GM21390 (cell line): ENCODE measurements around the gene GPR89B.
"Not testable (repeated sequence)": the region's sequence is repeated elsewhere in the genome, so short reads cannot be mapped to it uniquely, and the experiment has no call there.

ENCODE experiments used
- ATAC-seq: cut with Tn5 transposase; IDR thresholded peaks from one replicate; pipeline ENCODE4 v1.9.1; 2021; ENCODE audit not compliant: unreplicated experiment

GPR89B gene

GRCh38 chr1:147935296-147935695, 7.1 kb downstream of the GPR89B start:
- ATAC-seq, result not testable (repeated sequence)

- ATAC-seq, result not testable (repeated sequence)
Measured at GRCh38 chr1:147940456-147940855, 12.2 kb downstream of the GPR89B start.

- ATAC-seq, result not testable (repeated sequence)
Measured at GRCh38 chr1:147942563-147942962, 14.3 kb downstream of the GPR89B start.

DNA sequence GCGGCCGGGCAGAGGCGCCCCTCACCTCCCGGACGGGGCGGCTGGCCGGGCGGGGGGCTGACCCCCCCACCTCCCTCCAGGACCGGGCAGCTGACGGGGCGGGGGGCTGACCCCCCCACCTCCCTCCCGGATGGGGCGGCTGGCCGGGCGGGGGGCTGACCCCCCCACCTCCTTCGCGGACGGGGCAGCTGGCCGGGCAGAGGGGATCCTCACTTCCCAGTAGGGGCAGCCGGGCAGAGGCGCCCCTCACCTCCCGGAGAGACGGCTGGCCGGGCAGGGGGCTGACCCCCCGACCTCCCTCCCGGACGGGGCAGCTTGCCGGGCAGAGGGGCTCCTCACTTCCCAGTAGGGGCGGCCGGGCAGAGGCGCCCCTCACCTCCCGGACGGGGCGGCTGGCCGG, 21.3 kb downstream of the GPR89B start:
- ATAC-seq, result not testable (repeated sequence)

GRCh38 chr1:147958906-147959305, 30.7 kb downstream of the GPR89B start:
- ATAC-seq, result not testable (repeated sequence)

DNA sequence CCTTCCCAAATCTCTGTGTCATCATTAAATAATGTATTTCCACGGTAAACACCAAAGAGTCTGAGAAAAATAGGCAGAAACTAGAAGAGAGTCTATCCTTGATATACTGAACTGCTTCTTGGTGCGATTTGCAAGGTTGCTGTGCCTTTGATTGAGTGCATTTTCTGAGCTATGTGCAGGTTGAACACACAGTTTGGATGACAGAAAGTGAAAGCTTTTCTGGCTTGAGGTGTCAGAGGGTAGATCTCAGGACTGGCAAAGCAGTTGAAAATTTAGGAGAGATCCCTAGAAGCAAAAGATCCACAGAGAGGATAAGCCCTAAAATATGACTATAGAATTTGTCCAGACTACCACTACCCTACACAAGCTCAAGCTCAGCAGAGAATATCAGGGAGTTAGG, 31.5 kb downstream of the GPR89B start:
- ATAC-seq, result not testable (repeated sequence)

DNA sequence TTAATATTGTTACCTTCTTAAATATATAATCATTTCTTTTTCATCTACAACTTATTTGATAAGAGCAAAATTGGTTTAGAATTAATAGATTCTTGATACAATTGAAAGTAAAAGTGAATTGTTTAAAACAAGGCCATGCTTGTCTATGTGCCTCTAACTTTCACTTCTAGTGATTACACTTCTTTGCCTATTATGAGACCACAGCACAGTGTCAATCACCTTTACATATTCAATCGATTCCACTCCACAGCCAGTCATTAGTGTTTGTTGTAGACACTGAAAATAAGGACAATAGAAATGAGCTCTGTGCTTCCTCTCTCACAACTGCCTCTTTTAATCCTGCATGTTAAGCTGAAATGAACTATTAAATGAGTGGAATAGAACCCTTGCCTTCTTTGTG, 36.4 kb downstream of the GPR89B start:
- ATAC-seq, result not testable (repeated sequence)

GRCh38 chr1:147966657-147967056, 38.4 kb downstream of the GPR89B start:
- ATAC-seq, result not testable (repeated sequence)

- ATAC-seq, result not testable (repeated sequence)
Measured at GRCh38 chr1:147978896-147979651, 50.9 kb downstream of the GPR89B start.

DNA sequence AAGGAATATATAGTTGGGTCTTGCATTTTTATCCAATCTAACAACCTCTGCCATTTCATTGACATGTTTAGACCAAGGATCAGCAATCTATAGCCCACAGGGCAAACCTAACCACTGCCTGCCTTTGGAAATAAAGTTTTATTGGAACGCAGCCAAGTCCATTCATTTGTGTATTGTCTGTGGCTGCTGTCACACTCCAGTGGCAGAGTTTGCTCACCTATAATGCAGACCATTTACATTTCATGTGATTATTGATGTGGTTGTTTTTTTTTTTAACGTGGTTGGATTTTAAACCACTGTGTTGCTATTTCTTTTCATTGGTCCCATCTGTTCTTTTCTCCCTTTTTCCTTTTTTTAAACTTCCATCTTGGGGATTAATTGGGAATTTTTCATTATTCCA, 57.2 kb downstream of the GPR89B start:
- ATAC-seq, result not testable (repeated sequence)

- not testable (repeated sequence) for ATAC-seq
Measured at GRCh38 chr1:147987893-147988292, 59.7 kb downstream of the GPR89B start.

DNA sequence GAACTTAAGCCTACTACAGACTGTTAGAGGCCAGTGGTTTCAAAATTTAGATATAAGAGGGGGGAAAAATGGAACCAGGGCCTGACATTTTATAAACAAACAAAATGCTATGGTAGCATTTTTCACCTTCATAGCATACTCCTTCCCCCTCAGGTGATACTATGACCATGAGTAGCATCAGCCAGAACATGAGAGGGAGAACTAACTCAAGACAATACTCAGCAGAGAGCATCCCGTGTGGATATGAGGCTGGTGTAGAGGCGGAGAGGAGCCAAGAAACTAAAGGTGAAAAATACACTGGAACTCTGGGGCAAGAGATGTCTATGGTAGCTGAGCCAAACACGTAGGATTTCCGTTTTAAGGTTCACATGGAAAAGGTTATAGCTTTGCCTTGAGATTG, 64.7 kb downstream of the GPR89B start:
- ATAC-seq, result not testable (repeated sequence)

GRCh38 chr1:147993400-147993799, 65.2 kb downstream of the GPR89B start:
- ATAC-seq, result not testable (repeated sequence)

DNA sequence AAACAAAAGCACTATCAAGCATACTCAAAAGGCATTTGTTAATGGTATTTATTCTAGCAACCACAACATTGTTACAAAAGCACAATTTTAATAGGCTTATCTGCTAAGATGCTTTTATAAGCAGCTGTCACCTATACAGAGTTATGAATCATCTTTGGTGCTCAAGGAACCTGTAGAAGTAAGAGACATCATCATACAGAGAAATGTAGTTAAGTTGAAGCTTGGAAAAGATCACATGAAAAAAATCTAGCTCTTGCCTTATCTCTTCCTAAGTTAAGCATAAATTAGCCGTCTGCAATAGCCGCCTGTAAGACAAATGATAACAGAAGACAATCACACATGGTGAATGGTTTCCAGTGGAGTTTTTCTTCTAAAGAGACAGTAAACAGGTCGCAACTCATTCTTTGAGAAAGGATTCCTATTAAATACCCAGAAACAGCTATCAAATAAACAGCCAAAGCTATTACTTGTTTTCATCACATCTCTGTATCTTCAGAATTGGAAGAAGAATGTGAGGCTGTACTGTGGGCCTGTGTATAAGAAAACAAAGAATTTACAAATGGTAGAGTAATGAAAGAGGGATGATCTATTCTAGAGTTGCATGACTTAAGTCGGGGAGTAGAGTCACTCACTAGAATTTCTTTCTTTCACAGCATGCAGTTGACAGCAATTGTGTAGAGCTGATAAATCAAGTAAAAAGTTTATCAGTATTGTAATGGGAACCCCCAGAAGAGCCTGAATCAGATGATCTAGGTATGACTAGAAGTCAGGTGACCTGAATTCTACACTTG, 65.8 kb downstream of the GPR89B start:
- ATAC-seq, result not testable (repeated sequence)

GRCh38 chr1:147996088-147996487, 67.9 kb downstream of the GPR89B start:
- ATAC-seq, result not testable (repeated sequence)

DNA sequence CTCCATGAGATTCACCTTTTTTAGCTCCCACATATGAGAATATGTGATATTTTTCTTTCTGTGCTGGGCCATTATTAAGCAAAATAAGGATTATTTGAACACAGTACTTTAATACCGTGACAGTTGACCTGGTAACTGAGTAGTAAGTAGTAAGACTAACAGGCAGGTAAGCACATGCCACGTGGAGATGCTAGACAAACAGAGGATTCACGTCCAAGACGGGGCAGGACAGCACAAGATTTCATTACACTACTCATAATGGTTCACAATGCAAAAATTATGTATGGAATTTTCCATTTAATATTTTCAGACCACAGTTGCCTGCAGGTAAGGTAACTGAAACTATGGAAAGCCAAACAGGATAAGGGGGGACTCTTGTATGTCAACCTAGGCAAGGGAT, 79.5 kb downstream of the GPR89B start:
- ATAC-seq, result not testable (repeated sequence)

DNA sequence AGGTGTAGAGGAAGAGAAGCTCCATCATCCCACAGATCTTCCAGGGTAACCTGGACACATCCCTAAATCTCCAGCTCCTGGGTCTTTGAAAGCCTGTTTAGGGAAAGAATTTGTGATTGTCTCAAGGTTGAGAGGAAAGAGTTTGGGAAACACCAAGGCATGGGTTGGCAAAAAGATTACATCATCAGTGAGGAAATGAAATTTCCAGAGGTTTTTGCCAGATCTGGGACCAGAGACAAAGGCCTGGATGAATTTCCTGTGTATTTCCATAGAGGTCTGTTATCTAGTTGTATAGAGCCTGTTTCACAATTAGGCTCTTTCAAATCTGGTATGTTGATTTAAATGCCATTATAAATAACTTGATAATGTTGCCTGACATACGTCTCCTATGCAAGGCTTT, 82.3 kb downstream of the GPR89B start:
- no peak for ATAC-seq

- ATAC-seq, result not testable (repeated sequence)
Measured at GRCh38 chr1:148013177-148014144, 85.2 kb downstream of the GPR89B start.

DNA sequence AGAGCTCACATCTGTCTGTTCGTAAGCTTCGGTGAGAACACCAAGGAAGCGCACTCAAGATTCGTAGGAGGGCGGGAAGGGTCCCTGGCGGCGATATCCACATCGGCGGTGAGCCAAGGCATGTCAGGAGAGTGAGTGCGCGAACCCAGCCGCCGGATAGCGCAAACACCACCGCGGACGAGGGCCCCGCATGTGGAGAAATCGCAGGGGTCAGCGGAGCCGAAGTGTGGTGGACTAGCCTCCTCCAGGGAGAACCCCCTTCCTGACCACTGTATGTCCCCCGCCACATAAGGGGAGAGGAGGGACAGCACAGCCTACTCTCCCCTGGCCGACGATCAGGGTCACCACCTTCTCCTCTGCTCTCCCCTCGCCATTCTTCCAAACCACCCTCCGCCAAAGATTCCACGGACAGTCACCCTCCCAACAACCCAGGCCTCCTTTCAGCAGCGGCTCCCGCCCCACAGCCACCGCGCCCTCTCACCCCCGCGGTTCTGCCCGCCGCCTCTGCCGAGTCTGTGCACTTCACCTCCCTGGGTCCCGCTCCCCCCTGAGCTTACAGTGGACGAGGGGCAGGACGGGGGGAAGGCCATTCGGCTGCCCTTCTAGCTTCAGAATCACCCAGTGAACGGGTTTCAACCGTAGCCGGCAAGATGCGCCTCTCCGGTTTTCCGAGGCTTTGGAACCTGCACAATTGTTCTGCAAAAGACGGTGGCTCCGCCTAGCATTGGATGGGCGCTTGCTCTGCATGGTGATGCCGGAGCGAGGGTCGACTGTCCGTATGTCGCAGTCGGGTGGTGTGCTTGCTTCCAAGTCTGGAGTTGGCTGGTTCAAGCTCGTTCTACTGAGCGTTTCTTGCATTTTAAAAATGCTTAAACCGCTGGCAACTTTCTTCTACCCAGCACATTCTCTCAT, 86.3 kb downstream of the GPR89B start:
- ATAC-seq, result not testable (repeated sequence)

- not testable (repeated sequence) for ATAC-seq
Measured at GRCh38 chr1:148024918-148025317, 96.7 kb downstream of the GPR89B start.
